LNCAP (cell line): ENCODE data around the gene AXIN1.
A peak's percentile ranks its signal among the peaks of the same experiment; 100 is the strongest.

Experiments used
- TF ChIP-seq, protein P1 (sequence below): fragments of 450-650 bp; IDR thresholded peaks from 2 replicates; pipeline ENCODE4 v1.5.1; 2017; ENCODE audit warnings: mild to moderate bottlenecking

AXIN1 gene

DNA sequence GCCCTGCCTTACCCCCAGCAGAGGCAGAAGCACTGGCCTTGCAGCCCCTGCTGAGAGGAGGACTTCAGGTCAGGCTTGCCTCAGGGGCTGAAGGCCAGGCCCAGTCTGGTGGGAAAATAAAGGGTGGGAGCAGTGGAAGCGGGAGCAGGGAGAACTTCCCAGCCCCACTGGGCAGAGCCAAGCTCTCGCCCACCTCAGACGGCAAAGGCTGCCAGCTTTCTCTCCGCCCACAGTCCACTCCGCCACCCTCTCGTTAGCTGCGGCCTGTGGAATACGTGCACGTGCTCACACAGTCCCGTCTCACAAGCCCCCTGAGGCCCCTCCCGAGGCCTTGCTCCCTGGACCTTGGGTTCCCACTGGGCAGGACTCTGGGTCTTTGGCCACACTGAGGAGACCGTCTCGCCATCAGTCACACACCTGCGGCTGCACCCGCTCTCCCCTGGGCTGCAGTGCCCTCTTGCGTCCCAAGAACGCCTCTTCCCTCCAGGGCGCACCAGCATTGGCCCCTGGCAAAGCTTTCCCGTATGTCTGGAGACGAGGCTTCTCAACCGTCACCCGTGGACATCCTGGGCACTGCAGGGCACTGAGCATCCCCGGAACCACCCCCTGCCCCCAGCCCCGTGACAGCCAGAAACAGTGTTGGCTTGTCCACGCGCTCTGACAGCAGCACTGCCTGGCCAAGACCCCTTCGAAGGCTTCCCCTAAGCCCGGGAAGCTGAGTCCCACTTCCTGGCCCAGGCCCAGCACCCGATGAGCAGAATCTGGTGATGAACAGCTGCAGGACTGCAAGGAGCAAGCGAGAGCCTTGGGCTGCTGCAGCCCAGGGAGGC lies 9.6 kb upstream of the AXIN1 start:
- TF ChIP-seq, protein P1, sequence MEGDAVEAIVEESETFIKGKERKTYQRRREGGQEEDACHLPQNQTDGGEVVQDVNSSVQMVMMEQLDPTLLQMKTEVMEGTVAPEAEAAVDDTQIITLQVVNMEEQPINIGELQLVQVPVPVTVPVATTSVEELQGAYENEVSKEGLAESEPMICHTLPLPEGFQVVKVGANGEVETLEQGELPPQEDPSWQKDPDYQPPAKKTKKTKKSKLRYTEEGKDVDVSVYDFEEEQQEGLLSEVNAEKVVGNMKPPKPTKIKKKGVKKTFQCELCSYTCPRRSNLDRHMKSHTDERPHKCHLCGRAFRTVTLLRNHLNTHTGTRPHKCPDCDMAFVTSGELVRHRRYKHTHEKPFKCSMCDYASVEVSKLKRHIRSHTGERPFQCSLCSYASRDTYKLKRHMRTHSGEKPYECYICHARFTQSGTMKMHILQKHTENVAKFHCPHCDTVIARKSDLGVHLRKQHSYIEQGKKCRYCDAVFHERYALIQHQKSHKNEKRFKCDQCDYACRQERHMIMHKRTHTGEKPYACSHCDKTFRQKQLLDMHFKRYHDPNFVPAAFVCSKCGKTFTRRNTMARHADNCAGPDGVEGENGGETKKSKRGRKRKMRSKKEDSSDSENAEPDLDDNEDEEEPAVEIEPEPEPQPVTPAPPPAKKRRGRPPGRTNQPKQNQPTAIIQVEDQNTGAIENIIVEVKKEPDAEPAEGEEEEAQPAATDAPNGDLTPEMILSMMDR = peak; percentile 84

DNA sequence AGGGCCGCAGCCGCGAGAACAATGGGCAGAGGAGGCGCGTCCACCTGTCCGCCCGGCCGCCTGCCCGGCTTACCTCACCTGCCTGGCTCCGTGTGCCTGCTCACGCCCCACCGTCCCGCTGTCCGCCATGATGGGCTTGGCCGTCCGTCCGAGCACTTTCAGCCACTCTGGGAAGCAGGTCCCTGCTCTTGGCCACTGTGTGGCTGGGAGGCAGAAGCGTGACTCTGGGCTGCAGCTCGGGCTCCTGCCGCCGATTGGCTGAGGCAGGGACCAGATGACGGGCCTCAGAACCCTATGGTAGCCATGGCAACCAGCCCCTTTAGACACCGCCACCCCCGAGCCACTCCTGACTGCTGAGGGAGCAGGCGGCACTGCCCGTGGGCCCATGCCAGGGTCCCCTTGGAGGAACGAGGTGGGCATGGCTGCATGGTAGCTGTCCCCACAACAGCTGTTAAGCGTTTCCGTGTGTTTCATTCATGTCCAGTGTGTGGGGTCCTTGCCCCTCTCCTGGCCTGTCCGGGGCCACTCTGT lies 8.9 kb upstream of the AXIN1 start:
- TF ChIP-seq, protein P1 = no peak

DNA sequence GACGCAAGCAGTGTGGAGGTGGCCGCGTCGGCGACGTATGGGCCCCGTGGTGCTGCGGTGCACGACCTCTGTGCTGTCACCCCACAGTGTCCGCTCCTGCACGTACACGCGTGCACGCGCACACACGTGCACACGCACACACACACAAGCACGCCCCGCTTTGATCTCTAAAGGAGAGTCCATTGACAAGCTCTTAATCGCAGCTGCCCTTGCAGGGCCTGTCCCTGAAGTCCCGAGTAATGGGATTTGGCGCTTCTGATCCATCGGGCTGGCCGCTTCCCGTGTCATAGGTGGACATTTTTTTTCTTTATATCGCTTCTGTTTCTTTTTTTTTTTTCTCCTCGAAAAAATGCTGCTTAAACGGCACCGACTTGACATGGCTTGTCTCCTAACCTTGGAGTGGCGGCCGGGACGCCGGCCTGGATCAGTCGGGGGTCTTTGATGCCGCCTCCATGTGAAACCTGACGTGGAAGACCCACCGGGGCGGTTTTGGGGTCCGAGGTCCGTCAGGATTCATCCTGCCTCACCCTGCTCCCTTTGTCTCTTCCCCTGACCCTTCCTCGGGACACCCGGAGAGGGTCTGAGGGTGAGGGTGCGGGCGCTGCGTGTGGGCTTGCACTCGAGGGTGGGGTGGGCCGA lies 8.3 kb upstream of the AXIN1 start:
- TF ChIP-seq, protein P1 = no peak

DNA sequence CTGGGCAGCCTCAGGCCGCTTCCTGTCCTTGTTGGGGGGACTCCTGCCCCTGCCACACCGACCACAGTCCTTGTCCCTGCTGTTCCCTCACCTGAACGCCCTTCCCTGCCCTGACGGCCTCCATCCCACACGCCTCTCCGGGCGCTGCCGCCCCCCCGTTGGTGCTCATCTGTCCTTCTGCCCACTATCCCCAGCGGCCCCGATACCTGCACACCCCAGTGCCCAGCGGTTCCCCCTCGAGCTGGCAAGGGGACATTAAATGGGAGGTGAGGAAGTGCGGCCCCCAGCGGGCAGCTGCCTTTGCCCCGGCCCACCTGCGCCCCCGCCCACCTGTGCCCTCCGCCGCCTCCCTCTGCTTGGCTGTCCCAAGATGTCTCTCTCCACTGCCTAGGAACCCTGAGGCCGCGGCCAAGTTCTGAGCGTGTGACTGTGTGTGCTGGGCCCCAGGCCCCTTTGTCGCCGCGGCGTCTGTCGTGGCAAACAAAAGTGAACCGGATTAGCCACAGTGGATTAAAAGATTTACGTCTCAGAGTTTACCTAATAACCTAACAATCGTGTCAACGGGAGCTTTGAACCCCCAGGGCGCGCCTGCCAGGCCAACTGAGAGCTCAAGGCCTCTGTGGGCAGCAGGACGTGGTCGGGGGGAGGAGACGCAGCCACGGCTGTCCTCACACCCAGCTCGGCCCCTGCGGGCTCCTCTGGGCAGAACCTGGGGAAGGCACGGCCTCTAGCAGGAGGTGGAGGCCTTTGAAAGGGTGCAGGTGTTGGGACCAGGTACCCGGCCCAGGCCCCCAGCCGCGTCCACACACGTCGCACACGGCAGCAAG lies 7.6 kb upstream of the AXIN1 start:
- TF ChIP-seq, protein P1 = no peak

DNA sequence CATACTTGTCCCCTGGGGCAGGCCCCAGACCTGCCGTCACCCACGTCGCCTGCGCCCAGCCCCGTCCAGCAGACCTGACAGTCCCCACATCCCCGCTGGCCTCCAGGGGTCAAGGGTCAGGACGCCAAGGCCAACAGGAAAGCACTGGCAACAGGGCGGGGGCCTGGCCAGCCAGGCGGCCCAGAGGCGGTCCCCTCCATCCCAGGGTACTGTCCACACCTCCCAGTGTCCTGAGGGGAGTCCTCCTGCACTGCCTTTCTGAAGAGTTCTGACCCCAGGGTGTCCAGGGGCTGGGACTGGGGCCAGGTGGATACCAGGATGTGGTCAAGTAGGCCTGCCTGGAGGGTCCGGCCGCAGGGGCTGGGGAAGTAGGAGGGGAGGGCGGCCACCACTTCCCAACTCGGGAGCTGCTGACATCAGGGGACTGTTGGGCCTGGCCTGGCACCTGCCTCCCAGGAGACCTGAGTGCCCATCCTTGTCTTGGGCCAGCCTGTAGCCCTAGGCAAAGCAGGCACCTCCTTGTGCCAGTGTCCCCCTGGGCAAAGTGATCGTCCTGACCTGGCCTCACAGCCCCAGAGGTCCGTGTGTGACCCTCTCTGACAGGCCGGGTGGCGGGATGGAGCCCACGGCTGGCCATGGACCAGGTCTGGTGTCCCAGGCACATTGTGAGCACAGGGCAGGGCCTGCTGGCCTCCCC lies 6.7 kb upstream of the AXIN1 start:
- TF ChIP-seq, protein P1 = no peak

DNA sequence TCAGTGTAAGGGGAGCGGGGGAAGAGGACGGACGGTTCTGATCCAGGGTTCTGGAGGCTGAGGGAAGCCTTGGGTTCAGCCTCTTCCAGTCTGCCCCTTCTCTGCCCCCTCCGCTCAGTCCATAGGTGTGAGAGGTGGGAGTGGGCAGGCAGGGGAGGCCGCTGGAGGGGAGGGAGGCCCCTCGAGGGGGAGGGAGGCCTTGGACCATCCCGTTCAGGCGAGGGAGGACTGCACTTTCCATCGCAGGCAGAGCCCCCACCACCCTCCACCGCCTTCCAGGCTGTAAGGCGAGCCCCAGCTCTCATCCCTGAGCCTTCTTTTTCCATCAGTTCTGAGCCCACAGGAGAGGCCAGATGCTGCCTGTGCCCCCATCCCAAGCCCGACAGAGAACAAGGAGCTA lies 4.2 kb upstream of the AXIN1 start:
- TF ChIP-seq, protein P1 = no peak
